Ovary (tissue), 9 donors: Measurements from ENCODE around the gene NKAIN2. TPM values are rescaled to one million over a fixed set of nuclear protein-coding genes. Genes with fewer than 3 reads are reported as not detected.

Experiments used
- DNase-seq, 5 donors: peaks; one replicate each; pipeline ENCODE4 v3.0.0-alpha.2; 2019 to 2020
- H3K27ac ChIP-seq, 2 donors: fragments of 200-600 bp; one replicate each; pipeline versions ENCODE4 v1.5.1 to v1.8.0; 2019 to 2022
- H3K27me3 ChIP-seq: fragments of 200-600 bp; one replicate; pipeline ENCODE4 v1.8.0; 2022
- H3K36me3 ChIP-seq: fragments of 200-600 bp; sonication (generic); one replicate; pipeline ENCODE4 v1.5.1; 2019
- H3K4me1 ChIP-seq: one replicate; pipeline ENCODE4 v1.8.1; 2013; ENCODE audit warnings: mild to moderate bottlenecking, moderate library complexity; ENCODE audit not compliant: insufficient read depth
- H3K4me3 ChIP-seq: fragments of 200-600 bp; sonication (generic); one replicate; pipeline ENCODE4 v1.5.1; 2017
- H3K9me3 ChIP-seq, 2 donors: fragments of 200-600 bp in 1 of 2; sonication (generic) in 1 of 2; one replicate each; pipeline versions ENCODE4 v1.5.1 to v1.8.1; 2013 to 2019; ENCODE audit warnings: mild to moderate bottlenecking in 1 of 2, moderate library complexity in 1 of 2
- CTCF ChIP-seq, 3 donors: fragments of 450-650 bp in 2 of 3; fragments of 200-600 bp in 1 of 3; IDR thresholded peaks; one replicate each; pipeline versions ENCODE4 v1.5.1 to v1.8.0; 2016 to 2022; ENCODE audit warnings: antibody characterized with exemption in 3 of 3, mild to moderate bottlenecking in 1 of 3
- EP300 ChIP-seq: sonication (generic); formaldehyde crosslinking; IDR thresholded peaks from one replicate; pipeline ENCODE4 v1.6.1; 2017; ENCODE audit warnings: antibody characterized with exemption
- POLR2A ChIP-seq: fragments of 450-650 bp; IDR thresholded peaks from one replicate; pipeline ENCODE4 v1.6.1; 2017; ENCODE audit warnings: antibody characterized with exemption, mild to moderate bottlenecking, moderate library complexity
- WGBS, 3 donors: extraction: QIAGEN DNeasy Blood & Tissue Kit in 1 of 3; methylation state at CpG; one replicate each; pipeline versions ENCODE4 v1.1.5 to v1.1.7; 2013 to 2017; 5-methylcytosine and 5-hydroxymethylcytosine counted together
- intact Hi-C, 4 donors: fragments of 100-400 bp; cut with DNase I; formaldehyde crosslinking; loops; one replicate each; pipeline versions ENCODE4 v1.11.0 to v1.15.1; 2022 to 2023
- polyA plus RNA-seq, 2 donors: library from polyadenylated mRNA; stranded (reverse); fragments of 200-250 nt in 1 of 2; fragments of 350-450 nt in 1 of 2; fragmentation: Illumina TruSeq in 1 of 2; extraction: RNeasy Lipid Tissue Mini Kit (QIAGEN cat#74804) in 1 of 2; gene quantifications; one replicate each; pipeline ENCODE4 v1.2.3, GENCODE V29; 2013 to 2014
- total RNA-seq, 7 donors: library from RNA; depleted of rRNA in 2 of 7; stranded (reverse); fragments of >200 nt in 2 of 7; fragmentation: NEBNext Ultra II Directional in 3 of 7; extraction: Animal tissue kit (Norgen Biotek cat#: 25700) in 3 of 7; gene quantifications; one replicate each; pipeline versions ENCODE4 v1.1.0 to v1.2.4, GENCODE V29; 2016 to 2023
- donor health status: DM: no; HTN: no; CAD: no; lungs with moderate emphysema.
- donor health status: DM: no; HTN: no; CAD: no.
- donor health status: Bipolar disorder and iron deficiency.
- donor health status: DM: yes; HTN: yes; CAD: no.
- donor health status: DM: no; HTN: no; CAD: no.
- donor health status: DM: yes; HTN: yes; CAD: no.

The NKAIN2 gene
- total and polyA plus RNA-seq, 9 donors = 0.13 to 1.0 (median 0.40) TPM; not detected in 4

- 69 to 73% (median 71%) methylated on average over 4 of the region's 4 CpGs for WGBS, 3 donors
- Histone ChIP-seq H3K4me3 (no peak overlapping the region), H3K36me3 (no peaks in the 10 kb centered on the region), H3K27me3 (no peaks in the 10 kb centered on the region), H3K4me1 (no peaks in the 10 kb centered on the region), H3K27ac (no peak overlapping the region), H3K9me3 (no peaks in the 10 kb centered on the region)
- intact Hi-C loops = no loop called here
- TF ChIP-seq POLR2A (no peak), CTCF (IDR thresholded peaks at IDR 0.05) (no peak), EP300 (no peak)
- DNase-seq = no peak
These were observed 191.4 kb downstream of the NKAIN2 start for GRCh38 chr6:123994891-123995635.

GRCh38 chr6:123997223-123997622 is 193.6 kb downstream of the NKAIN2 start:
- Histone ChIP-seq H3K4me1 (no peaks in the 10 kb centered on the region), H3K9me3 (no peaks in the 10 kb centered on the region), H3K27ac (no peak overlapping the region), H3K4me3 (no peak overlapping the region), H3K27me3 (no peaks in the 10 kb centered on the region), H3K36me3 (no peaks in the 10 kb centered on the region)
- intact Hi-C loops = no loop called here
- DNase-seq = no peak
- TF ChIP-seq EP300 = no peak
- TF ChIP-seq POLR2A = no peak
- TF ChIP-seq CTCF (IDR thresholded peaks at IDR 0.05) = no peak
- WGBS, 3 donors = 28 to 41% (median 29%) methylated on average over 3 of the region's 3 CpGs

- Histone ChIP-seq H3K4me1 (no peaks in the 10 kb centered on the region), H3K9me3 (no peaks in the 10 kb centered on the region), H3K36me3 (no peaks in the 10 kb centered on the region), H3K4me3 (no peak overlapping the region), H3K27ac (no peak overlapping the region), H3K27me3 (no peaks in the 10 kb centered on the region)
- WGBS, 3 donors = 53 to 67% (median 60%) methylated on average over 4 of the region's 4 CpGs
- intact Hi-C loops = no loop called here
- TF ChIP-seq POLR2A (no peak), EP300 (no peak), CTCF (IDR thresholded peaks at IDR 0.05) (no peak)
- no peak for DNase-seq
These were observed 198.9 kb downstream of the NKAIN2 start for GRCh38 chr6:124002377-124003081.

- intact Hi-C loops = no loop called here
- no peak overlapping the region for H3K27ac ChIP-seq
- TF ChIP-seq EP300 (no peak), POLR2A (no peak), CTCF (IDR thresholded peaks at IDR 0.05) (no peak)
- no peaks in the 10 kb centered on the region for H3K36me3 ChIP-seq
- no peak overlapping the region for H3K4me3 ChIP-seq
- no peaks in the 10 kb centered on the region for H3K4me1 ChIP-seq
- DNase-seq = no peak
- no peaks in the 10 kb centered on the region for H3K9me3 ChIP-seq
- no peaks in the 10 kb centered on the region for H3K27me3 ChIP-seq
These were observed 203.6 kb downstream of the NKAIN2 start for GRCh38 chr6:124007266-124007665.
